Femur (tissue), 1 donor: ENCODE measurements around the gene TPD52L1.
A peak's percentile ranks its signal among the peaks of the same experiment; 100 is the strongest.

ENCODE experiments used
- DNase-seq: peaks from one replicate; pipeline ENCODE4 v3.0.0-alpha.2; 2017

TPD52L1 gene

DNA sequence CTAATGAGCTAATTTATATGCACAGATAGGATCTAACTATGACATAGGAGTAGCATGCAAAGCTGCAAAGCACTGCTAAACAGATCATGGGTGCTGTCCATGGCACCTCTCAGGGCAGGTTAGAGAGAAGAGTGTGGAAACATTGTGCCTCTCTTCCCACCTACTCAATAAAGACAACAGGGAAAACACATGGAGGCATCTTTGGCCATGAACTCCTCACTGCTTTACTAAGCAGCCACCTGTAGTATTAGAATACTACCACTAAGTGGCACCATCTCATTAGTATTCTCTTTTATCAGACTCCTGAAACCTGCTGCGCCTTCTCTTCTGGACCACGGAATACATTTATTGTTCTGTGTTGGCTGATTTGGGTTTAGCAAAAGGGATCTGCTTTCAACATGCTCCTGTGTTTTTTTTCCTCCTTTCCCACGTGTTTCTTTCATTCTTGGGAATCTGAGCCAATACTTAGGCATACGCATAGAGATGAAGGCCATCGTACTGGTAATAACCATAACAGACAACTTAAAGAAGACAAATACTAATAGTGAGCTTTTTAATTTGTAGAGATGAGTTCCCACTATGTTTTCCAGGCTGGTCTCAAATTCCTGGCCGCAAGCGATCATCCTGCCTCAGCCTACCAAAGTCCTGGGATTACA is 157.5 kb downstream of the TPD52L1 start:
- DNase-seq: peak; percentile 24

DNA sequence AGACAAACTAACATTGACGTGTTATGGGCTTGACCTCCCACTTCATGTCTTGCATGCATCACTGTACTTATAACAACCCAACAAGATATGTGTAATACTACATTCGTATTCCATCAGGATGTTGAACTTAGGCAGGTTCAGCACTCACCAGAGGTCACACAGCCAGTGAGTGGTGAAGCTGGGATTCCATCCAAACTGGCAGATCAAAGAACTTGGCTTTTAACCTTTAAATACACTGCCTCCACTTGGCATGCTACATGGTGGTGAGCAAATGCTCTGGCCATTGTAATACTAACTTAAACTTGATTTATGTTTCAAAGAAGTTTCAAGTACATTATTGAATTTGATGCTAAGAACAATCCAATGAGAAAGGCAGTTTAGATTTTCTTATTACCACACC is 158.9 kb downstream of the TPD52L1 start:
- no peak for DNase-seq

DNA sequence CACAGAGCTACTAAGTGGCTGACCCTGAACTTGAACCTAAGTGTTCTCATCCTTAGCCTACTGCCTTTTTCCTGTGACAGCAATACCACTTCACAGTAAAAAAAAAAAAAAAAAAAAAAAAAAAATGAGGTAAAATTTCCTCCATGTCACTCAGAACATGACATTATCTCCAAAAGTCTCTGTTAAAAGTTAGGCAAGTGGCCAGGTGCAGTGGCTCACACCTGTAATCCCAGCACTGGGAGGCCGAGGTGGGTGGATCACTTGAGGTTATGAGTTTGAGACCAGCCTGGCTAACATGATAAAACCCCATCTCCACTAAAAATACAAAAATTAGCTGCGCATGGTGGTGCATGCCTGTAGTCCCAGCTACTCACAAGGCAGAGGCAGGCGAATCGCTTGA is 159.4 kb downstream of the TPD52L1 start:
- DNase-seq: no peak
